Suprapubic skin (tissue), 4 donors: Measurements from ENCODE around the gene CACNA1S. TPM values are rescaled to one million over a fixed set of nuclear protein-coding genes. Genes with fewer than 3 reads are reported as not detected.

Source experiments
- DNase-seq, 2 donors: peaks; one replicate each; pipeline ENCODE4 v3.0.0-alpha.2; 2019; ENCODE audit warnings: low spot score in 2 of 2
- H3K27ac ChIP-seq: fragments of 200-600 bp; sonication (generic); one replicate; pipeline ENCODE4 v1.5.1; 2019
- H3K27me3 ChIP-seq: fragments of 200-600 bp; sonication (generic); one replicate; pipeline ENCODE4 v1.5.1; 2019
- H3K36me3 ChIP-seq: fragments of 200-600 bp; sonication (generic); one replicate; pipeline ENCODE4 v1.5.1; 2019
- H3K4me1 ChIP-seq: fragments of 200-600 bp; sonication (generic); one replicate; pipeline ENCODE4 v1.5.1; 2019
- H3K4me3 ChIP-seq: fragments of 200-600 bp; sonication (generic); one replicate; pipeline ENCODE4 v1.5.1; 2019; ENCODE audit warnings: mild to moderate bottlenecking
- H3K9me3 ChIP-seq: fragments of 200-600 bp; sonication (generic); one replicate; pipeline ENCODE4 v1.5.1; 2019
- EP300 ChIP-seq: sonication (generic); formaldehyde crosslinking; IDR thresholded peaks from one replicate; pipeline ENCODE4 v1.6.1; 2017; ENCODE audit warnings: antibody characterized with exemption
- POLR2A ChIP-seq, 2 donors: fragments of 450-650 bp; IDR thresholded peaks; one replicate each; pipeline ENCODE4 v1.6.1; 2017; ENCODE audit warnings: antibody characterized with exemption in 2 of 2, mild to moderate bottlenecking in 2 of 2, moderate library complexity in 2 of 2
- POLR2AphosphoS5 ChIP-seq, 3 donors: sonication (generic); formaldehyde crosslinking; IDR thresholded peaks; one replicate each; pipeline ENCODE4 v1.6.1; 2017; ENCODE audit warnings: antibody characterized with exemption in 3 of 3
- WGBS: methylation state at CpG from one replicate; pipeline ENCODE4 v1.1.5; 2018; 5-methylcytosine and 5-hydroxymethylcytosine counted together
- total RNA-seq, 4 donors: library from RNA; depleted of rRNA; stranded (reverse); fragments of >200 nt; gene quantifications; one replicate each; pipeline ENCODE4 v1.1.0, GENCODE V29; 2016
- TF ChIP-seq, protein P1 (sequence below), 2 donors: fragments of 200-600 bp in 1 of 2; fragments of 450-650 bp in 1 of 2; sonication (generic) in 1 of 2; IDR thresholded peaks; one replicate each; pipeline ENCODE4 v1.5.1; 2016 to 2019; ENCODE audit warnings: antibody characterized with exemption in 2 of 2, mild to moderate bottlenecking in 1 of 2, moderate library complexity in 1 of 2

Gene CACNA1S
- total RNA-seq, 4 donors from 2014 or later: not detected

DNA sequence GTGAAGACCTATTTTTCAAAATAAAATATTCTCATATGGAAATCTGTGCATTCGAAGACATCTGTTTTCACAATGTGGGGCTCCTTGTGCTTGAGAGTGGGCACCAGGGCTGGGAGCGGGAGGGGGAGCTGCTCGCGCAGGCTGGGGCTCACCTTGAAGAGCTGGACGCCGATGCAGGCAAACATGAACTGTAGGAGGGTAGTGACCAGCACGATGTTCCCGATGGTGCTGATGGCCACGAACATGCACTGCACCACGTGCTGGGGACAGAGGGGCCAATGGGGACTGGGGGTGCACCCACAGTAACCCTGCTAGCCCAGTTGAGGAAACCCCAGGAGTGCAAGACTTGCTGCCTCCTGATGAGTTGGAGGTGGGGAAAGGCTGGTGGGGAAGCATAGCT is 46.5 kb downstream of the CACNA1S start:
- Histone ChIP-seq H3K27ac (no peak overlapping the region), H3K4me3 (no peak overlapping the region), H3K36me3 (no peaks in the 10 kb centered on the region), H3K4me1 (no peaks in the 10 kb centered on the region), H3K9me3 (no peaks in the 10 kb centered on the region), H3K27me3 (peaks cover 10% of the 10 kb centered on the region)
- TF ChIP-seq POLR2A (IDR thresholded peaks at IDR 0.05) (no peak), EP300 (no peak), POLR2AphosphoS5 (IDR thresholded peaks at IDR 0.05) (no peak)
- TF ChIP-seq, protein P1, sequence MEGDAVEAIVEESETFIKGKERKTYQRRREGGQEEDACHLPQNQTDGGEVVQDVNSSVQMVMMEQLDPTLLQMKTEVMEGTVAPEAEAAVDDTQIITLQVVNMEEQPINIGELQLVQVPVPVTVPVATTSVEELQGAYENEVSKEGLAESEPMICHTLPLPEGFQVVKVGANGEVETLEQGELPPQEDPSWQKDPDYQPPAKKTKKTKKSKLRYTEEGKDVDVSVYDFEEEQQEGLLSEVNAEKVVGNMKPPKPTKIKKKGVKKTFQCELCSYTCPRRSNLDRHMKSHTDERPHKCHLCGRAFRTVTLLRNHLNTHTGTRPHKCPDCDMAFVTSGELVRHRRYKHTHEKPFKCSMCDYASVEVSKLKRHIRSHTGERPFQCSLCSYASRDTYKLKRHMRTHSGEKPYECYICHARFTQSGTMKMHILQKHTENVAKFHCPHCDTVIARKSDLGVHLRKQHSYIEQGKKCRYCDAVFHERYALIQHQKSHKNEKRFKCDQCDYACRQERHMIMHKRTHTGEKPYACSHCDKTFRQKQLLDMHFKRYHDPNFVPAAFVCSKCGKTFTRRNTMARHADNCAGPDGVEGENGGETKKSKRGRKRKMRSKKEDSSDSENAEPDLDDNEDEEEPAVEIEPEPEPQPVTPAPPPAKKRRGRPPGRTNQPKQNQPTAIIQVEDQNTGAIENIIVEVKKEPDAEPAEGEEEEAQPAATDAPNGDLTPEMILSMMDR (IDR thresholded peaks at IDR 0.05): no peak
- DNase-seq: no peak
- WGBS: 93% methylated on average over 10 of the region's 10 CpGs

DNA sequence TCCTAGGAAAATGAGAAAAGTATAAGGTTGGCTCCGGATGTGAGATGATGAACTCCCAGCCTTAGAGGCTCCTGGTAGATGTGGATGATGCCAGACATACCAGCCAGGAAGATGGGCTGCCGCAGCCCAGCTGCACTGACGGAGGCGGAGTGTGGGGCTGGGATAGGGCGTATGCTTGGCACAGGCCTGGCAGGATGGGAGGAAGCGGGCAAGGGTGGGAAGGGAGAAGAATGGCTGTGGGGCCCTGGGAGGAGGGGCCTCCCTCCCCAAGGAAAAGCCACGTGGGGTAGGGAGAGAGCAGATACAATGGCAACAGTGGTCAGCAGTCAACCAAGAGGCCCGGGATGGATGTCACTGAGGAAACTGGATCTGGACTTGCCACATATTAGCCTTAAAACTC is 47.4 kb downstream of the CACNA1S start:
- Histone ChIP-seq H3K27me3 (peaks cover 10% of the 10 kb centered on the region), H3K27ac (no peak overlapping the region), H3K4me1 (no peaks in the 10 kb centered on the region), H3K9me3 (no peaks in the 10 kb centered on the region), H3K36me3 (no peaks in the 10 kb centered on the region), H3K4me3 (no peak overlapping the region)
- DNase-seq: no peak
- TF ChIP-seq POLR2A (IDR thresholded peaks at IDR 0.05) (no peak), POLR2AphosphoS5 (IDR thresholded peaks at IDR 0.05) (no peak), EP300 (no peak)
- TF ChIP-seq, protein P1 (IDR thresholded peaks at IDR 0.05): no peak
- 66% methylated on average over 8 of the region's 8 CpGs for WGBS

DNA sequence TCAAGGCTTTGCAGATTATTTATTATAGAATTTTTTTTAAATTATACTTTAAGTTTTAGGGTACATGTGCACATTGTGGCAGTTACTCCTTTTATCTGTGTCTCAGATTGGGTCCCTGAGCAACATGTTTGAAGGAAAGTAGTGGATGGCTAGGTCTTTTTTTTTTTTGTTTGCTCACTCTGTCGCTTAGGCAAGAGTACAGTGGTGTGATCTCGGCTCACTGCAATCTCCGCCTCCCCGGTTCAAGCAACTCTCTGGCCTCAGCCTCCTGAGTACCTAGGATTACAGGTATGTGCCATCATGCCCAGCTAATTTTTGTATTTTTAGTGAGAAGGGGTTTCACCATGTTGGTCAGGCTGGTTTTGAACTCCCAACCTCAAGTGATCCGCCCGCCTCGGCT is 49.1 kb downstream of the CACNA1S start:
- Histone ChIP-seq H3K27ac (no peak overlapping the region), H3K9me3 (no peaks in the 10 kb centered on the region), H3K27me3 (peaks cover 10% of the 10 kb centered on the region), H3K4me3 (no peak overlapping the region), H3K4me1 (no peaks in the 10 kb centered on the region), H3K36me3 (no peaks in the 10 kb centered on the region)
- DNase-seq: no peak
- TF ChIP-seq POLR2A (IDR thresholded peaks at IDR 0.05) (no peak), EP300 (no peak), POLR2AphosphoS5 (IDR thresholded peaks at IDR 0.05) (no peak)
- TF ChIP-seq, protein P1 (IDR thresholded peaks at IDR 0.05): no peak
- 97% methylated on average over 7 of the region's 7 CpGs for WGBS

DNA sequence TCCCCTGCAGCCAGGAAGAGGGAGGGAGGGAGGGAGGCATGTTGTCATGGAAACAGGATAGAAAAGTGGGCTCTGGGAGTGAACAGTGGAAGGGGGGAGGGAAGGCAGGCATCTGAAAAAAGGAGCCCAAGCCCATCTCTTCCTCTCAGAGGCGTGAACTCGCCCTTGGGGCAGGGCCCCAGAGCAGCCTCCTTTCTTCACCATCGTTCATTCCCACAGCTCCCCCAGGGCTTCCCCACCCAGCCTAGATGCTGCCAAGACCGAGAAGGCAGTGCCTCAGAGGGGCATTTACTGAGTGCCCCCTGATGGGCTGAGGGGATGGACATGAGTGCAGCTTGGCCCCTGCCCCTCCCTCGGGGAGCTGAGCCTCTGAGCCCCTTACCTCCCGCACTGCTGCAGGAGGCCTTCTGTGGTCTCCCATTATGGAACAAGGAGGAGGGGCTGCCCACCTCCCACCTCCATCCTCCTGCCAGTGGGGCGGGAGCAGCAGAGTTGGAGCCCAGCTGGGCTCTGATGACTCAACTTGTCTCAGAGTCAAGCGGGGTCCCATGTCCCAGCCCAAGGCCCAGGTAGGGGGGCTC is 49.6 kb downstream of the CACNA1S start:
- WGBS: 73% methylated on average over 6 of the region's 8 CpGs

DNA sequence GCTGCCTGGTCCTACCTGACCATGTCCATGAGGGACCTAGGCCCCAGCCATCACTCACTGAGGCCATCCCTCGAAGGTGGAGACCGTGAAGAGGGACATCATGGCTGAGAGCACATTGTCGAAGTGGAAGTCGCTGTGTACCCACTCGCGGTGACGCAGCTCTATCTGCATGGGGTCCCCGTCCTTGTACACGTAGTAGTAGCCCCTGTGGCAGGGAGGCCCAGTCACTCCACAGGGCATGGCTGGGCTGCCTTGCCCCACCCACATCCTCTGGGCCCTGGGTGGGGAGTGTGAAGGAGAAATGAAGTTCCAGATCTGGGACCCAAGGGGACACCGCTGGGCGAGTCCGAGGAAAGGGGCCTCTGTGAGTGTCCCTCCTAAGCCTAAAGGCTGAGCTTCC is 50.3 kb downstream of the CACNA1S start:
- TF ChIP-seq POLR2AphosphoS5 (IDR thresholded peaks at IDR 0.05) (no peak), POLR2A (IDR thresholded peaks at IDR 0.05) (no peak), EP300 (no peak)
- TF ChIP-seq, protein P1 (IDR thresholded peaks at IDR 0.05): no peak

More for the DNA sequence above, 49.6 kb downstream of the CACNA1S start:
- H3K4me3 ChIP-seq: no peak overlapping the region
- no peaks in the 10 kb centered on the region for H3K4me1 ChIP-seq
- no peaks in the 10 kb centered on the region for H3K36me3 ChIP-seq
- no peak overlapping the region for H3K27ac ChIP-seq
- TF ChIP-seq POLR2A (IDR thresholded peaks at IDR 0.05) (no peak), EP300 (no peak), POLR2AphosphoS5 (IDR thresholded peaks at IDR 0.05) (no peak)
- TF ChIP-seq, protein P1 (IDR thresholded peaks at IDR 0.05): no peak
- peaks cover 10% of the 10 kb centered on the region for H3K27me3 ChIP-seq
- H3K9me3 ChIP-seq: no peaks in the 10 kb centered on the region
- no peak for DNase-seq

More for the DNA sequence above, 50.3 kb downstream of the CACNA1S start:
- no peaks in the 10 kb centered on the region for H3K9me3 ChIP-seq
- DNase-seq: no peak
- H3K4me3 ChIP-seq: no peak overlapping the region
- peaks cover 9% of the 10 kb centered on the region for H3K27me3 ChIP-seq
- no peaks in the 10 kb centered on the region for H3K36me3 ChIP-seq
- H3K4me1 ChIP-seq: no peaks in the 10 kb centered on the region
- 91% methylated on average over 11 of the region's 12 CpGs for WGBS
- no peak overlapping the region for H3K27ac ChIP-seq
